Endometrial microvascular endothelial cells (primary cell): Measurements from ENCODE around the gene ZFAND4. TPM values are rescaled to one million over a fixed set of nuclear protein-coding genes. Genes with fewer than 3 reads are reported as not detected.
"Not testable (repeated sequence)": the region's sequence is repeated elsewhere in the genome, so short reads cannot be mapped to it uniquely, and the experiment has no call there.

ENCODE experiments used
- in situ Hi-C: cut with HindIII; loops from 2 replicates; pipeline ENCODE4 v1.10.0; 2017; ENCODE audit warnings: low sequenced_read_pairs, low pct_unique_long_range_greater_than_20kb; ENCODE audit errors: inconsistent ontology term
- total RNA-seq: library from RNA; depleted of rRNA; stranded (reverse); fragments of >200 nt; gene quantifications from one replicate; pipeline ENCODE4 v1.2.3, GENCODE V29; 2015; ENCODE audit errors: inconsistent ontology term

Gene ZFAND4
- 3.8 TPM for total RNA-seq

- in situ Hi-C loops, result no loop called here
Measured at GRCh38 chr10:45672181-45673073, at the start of gene ZFAND4. TSS of gene ZFAND4 (minus strand) at chr10:45672772. CDS start at chr10:45663725, 9,047 bp downstream.

DNA sequence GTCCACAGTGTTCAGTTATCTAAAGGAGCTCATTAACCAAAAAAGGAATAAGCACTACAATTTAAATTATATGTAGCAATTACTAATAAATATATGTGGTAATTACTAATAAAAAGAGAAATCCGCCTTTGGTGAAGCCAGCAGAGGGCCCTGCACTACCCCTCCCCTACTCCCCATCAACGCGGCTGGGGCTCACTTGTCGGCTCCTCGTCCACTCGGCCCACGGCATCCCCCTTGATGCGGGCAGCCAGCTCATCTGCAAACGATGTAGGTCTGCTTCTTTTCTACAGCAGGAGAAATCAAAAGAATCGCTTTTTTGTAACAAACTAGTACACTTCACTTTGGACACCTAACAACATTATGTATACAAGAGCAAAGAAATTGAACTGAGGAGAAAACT lies 48.9 kb upstream of the ZFAND4 start:
- in situ Hi-C loops, result not testable (repeated sequence)

DNA sequence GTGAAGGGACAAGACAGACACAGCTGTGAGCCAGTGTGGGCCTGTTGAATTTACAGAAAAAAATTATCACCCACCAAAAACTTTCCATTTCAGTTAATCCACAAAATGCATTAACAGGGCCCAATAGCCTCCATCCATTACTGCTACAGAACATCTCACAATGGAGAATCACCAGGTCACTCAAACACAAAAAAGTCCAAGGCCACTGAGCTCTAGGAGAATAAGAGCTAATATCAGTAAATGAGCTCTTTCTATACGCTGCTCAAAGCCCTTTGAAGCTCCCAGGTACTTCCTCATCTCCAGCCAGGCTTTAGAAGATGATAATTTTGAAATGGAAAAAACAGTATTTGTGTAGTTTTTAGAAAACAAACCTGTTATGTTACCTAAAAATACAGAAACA lies 45.1 kb upstream of the ZFAND4 start:
- in situ Hi-C loops, result not testable (repeated sequence)

DNA sequence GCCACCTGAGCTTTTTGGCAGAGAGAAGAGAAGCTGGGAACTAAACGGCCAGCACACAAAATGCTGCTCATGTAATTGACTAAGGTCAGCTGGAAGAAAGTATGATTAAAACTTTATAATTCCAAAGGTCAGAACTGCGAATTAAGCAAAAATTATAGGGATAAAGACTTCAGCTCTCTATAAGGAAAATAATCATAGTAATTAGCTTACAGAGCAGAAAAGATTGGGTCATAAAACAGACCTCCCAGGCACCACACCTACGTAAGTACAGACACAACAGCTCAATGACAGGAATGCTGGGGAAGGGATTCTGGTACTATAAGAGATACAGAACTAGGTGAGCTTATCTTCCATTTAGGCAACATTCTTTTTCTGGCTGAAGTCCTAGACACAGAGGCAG lies 44.5 kb upstream of the ZFAND4 start:
- in situ Hi-C loops, result not testable (repeated sequence)

DNA sequence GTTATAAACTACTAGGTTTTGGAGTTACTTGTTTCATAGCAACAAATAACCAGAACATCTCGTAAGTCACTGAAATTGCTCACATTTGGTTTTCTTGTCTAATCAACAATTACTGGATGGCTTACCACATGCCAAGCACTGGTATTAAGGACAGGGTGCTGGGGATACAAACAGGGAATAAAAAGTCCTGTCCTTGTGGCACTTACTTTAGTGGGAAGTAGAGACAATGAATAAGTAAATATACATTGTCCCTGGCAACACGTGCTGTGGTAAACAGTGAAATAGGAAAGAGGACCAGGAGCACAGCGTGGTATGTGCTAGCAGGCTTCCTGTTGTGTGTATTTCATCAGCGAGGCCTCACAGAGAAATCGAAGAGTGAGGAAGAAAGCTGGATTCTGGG lies 38.7 kb upstream of the ZFAND4 start:
- in situ Hi-C loops, result not testable (repeated sequence)

GRCh38 chr10:45710200-45710796 lies 37.7 kb upstream of the ZFAND4 start:
- in situ Hi-C loops, result not testable (repeated sequence)

DNA sequence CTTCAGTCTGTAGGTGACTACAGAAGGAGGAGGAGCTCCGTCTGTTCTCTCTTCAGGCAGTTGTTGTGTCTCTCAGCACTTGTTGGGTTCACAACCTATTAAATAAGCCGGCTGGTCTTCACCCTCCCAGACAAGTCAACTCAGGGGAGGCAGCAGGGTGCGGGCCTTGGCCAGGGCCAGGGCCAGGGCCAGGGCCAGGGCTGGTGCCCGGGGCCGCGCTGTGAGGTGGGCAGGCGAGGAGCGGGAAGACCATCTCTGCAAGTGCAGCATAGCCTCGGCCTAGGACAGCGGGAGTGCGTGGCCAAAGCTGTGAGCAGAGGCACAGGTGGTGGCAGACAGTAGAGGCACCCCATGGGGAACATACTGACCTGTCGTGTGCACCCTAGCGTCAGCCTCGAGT lies 5.9 kb upstream of the ZFAND4 start:
- in situ Hi-C loops, result not testable (repeated sequence)

GRCh38 chr10:45675388-45675787 lies 2.8 kb upstream of the ZFAND4 start:
- in situ Hi-C loops, result no loop called here

GRCh38 chr10:45673074-45673648 lies 589 bp upstream of the ZFAND4 start:
- in situ Hi-C loops, result no loop called here

GRCh38 chr10:45671300-45671699 lies 1.3 kb downstream of the ZFAND4 start:
- in situ Hi-C loops, result not testable (repeated sequence)

GRCh38 chr10:45669897-45670296 lies 2.7 kb downstream of the ZFAND4 start:
- in situ Hi-C loops, result not testable (repeated sequence)

DNA sequence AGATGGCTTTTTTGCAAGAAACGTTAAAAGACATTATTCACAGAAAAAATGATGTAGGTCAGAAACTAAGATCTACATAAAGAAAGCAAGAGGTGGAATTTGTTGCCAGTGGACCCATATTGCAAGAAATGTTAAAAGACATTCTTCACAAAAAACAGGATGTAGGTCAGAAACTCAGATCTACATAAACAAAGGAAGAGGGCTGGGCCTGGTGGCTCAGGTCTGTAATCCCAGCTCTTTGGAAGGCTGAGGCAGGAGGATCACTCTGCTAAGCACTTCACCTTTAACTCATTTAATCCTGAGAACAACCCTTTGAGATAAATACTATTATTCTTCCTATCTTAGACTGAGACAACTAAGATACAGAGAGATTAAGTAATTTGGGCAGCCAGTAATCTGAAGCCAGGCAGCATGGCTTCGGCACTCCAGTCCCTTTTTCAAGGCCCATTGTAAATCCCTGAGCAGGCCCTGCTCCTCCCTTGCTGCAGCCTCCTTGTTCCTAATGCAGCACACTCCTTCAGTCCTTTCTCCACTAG lies 11.6 kb downstream of the ZFAND4 start:
- in situ Hi-C loops, result no loop called here

GRCh38 chr10:45657033-45657926 lies 15.3 kb downstream of the ZFAND4 start:
- in situ Hi-C loops, result no loop called here

DNA sequence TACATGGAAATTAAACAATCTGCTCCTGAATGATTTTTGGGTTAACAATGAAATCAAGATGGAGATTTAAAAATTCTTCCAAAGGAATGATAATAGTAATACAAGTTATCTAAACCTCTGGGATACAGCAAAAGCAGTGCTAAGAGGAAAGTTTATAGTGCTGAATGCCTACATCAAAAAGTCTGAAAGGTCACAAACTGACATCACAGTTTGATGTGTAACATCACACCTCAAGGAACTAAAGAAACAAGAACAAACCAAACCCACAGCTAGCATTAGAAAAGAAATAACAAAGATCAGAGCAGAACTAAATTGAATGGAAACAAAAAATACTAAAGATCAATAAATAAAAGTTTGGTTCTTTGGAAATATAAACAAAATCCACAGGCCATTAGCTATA lies 17.4 kb downstream of the ZFAND4 start:
- in situ Hi-C loops, result no loop called here

DNA sequence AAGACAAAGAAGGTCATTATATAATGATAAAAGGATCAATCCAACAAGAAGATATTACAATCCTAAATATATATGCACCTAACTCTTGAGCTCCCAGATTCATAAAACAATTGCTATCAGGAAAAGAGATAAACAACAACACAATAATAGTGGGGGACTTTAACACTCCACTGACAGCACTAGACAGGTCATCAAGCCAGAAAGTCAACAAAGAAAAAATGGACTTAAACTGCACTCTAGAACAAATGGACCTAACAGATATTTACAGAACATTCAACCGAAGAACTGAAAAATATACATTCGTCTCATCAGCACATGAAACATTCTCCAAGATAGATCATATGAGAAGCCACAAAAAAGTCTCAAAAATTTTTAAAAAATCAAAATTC lies 17.8 kb downstream of the ZFAND4 start:
- in situ Hi-C loops, result not testable (repeated sequence)

GRCh38 chr10:45653454-45653853 lies 19.1 kb downstream of the ZFAND4 start:
- in situ Hi-C loops, result no loop called here

GRCh38 chr10:45652511-45652910 lies 20.1 kb downstream of the ZFAND4 start:
- in situ Hi-C loops, result no loop called here

- in situ Hi-C loops, result no loop called here
Measured at GRCh38 chr10:45649296-45649695, 23.3 kb downstream of the ZFAND4 start.

- in situ Hi-C loops, result no loop called here
Measured at GRCh38 chr10:45647118-45647517, 25.5 kb downstream of the ZFAND4 start.
